K562 (cell line): ENCODE results near the gene EEA1. TPM values are rescaled to one million over a fixed set of nuclear protein-coding genes. Genes with fewer than 3 reads are reported as not detected.

ENCODE experiments used
- ATAC-seq: fragments of 200-7000 bp; cut with Tn5 transposase; 3 replicates; pipeline ENCODE4 v1.9.1; 2020; ENCODE audit warnings: moderate library complexity
- BruUV-seq: library from RNA; stranded (reverse); fragments of 400-500 nt; replicated peaks from 2 replicates; lab custom pipeline; 2021; lab: Mats Ljungman, UMichigan
- CTCF ChIA-PET: fragments of 300-600 bp; formaldehyde crosslinking; extraction: SDS; loops from one replicate; lab custom pipeline; 2021; ENCODE audit warnings: low intra/inter-chr PET ratio; lab: Yijun Ruan, JAX
- POLR2A ChIA-PET: fragments of 300-600, 350-650 bp; sonication (Branson Sonifier 250); formaldehyde crosslinking; extraction: SDS; loops from one replicate; lab custom pipeline; 2021; ENCODE audit warnings: antibody characterized with exemption, inconsistent platforms; lab: Yijun Ruan, JAX
- DNase-seq, 4 experiments: peaks; one replicate each; pipeline versions ENCODE4 v3.0.0 to v3.0.0-alpha.2; 2011 to 2018; ENCODE audit warnings: low spot score in 3 of 4, mixed read lengths in 3 of 4; ENCODE audit errors: extremely low read depth in 1 of 4
- FAIRE-seq: peaks from 2 replicates; lab custom pipeline; 2011; peaks lifted over from hg19 to GRCh38; lab: Jason Lieb, UNC
- H2AFZ ChIP-seq: 2 replicates; pipeline ENCODE4 v1.6.0; 2011; ENCODE audit warnings: low read depth, low read length, control low read depth, inconsistent platforms
- H3K27ac ChIP-seq: fragments of 200-600 bp; 3 replicates; pipeline ENCODE4 v1.8.0; 2011; ENCODE audit warnings: low read depth, mild to moderate bottlenecking, control low read depth, inconsistent platforms, low read length, moderate library complexity, mixed read lengths; ENCODE audit errors: extremely low read depth
- H3K27me3 ChIP-seq, 2 experiments: fragments of 300-600 bp in 1 of 2; 2 replicates in 1 of 2; 3 replicates in 1 of 2; pipeline versions ENCODE4 v1.6.0 to v1.8.0; 2011; ENCODE audit warnings: inconsistent platforms in 2 of 2, low read length in 2 of 2, mild to moderate bottlenecking in 1 of 2, mixed read lengths in 1 of 2, moderate library complexity in 1 of 2; ENCODE audit not compliant: control insufficient read depth in 2 of 2, insufficient read depth in 2 of 2
- H3K36me3 ChIP-seq: fragments of 300-600 bp; 3 replicates; pipeline ENCODE4 v1.8.0; 2011; ENCODE audit warnings: mild to moderate bottlenecking, low read length, inconsistent platforms; ENCODE audit not compliant: control insufficient read depth, insufficient read depth
- H3K4me1 ChIP-seq, 2 experiments: fragments of 200-600 bp in 1 of 2; replicated peaks in 1 of 2; 2 replicates in 1 of 2; 3 replicates in 1 of 2; pipeline versions ENCODE4 v1.5.1 to v1.8.0; 2011; ENCODE audit warnings: inconsistent platforms in 2 of 2, low read length in 2 of 2, mild to moderate bottlenecking in 1 of 2, mixed read lengths in 1 of 2, moderate library complexity in 1 of 2; ENCODE audit not compliant: control insufficient read depth in 2 of 2, insufficient read depth in 2 of 2
- H3K4me2 ChIP-seq: 2 replicates; pipeline ENCODE4 v1.6.1; 2011; ENCODE audit warnings: low read length, control low read depth, inconsistent platforms, mixed read lengths; ENCODE audit not compliant: insufficient read depth
- H3K4me3 ChIP-seq: fragments of 200-600 bp; sonication (generic), shearing (Covaris generic); 2 replicates; pipeline ENCODE4 v1.5.1; 2016; ENCODE audit warnings: control low read depth, inconsistent platforms
- H3K79me2 ChIP-seq: fragments of 200-600 bp; 3 replicates; pipeline ENCODE4 v1.8.0; 2011; ENCODE audit warnings: low read length, inconsistent platforms; ENCODE audit not compliant: control insufficient read depth, insufficient read depth
- H3K9ac ChIP-seq, 2 experiments: 2 replicates each; pipeline versions ENCODE4 v1.6.0 to v1.6.1; 2011; ENCODE audit warnings: low read depth in 2 of 2, low read length in 2 of 2, control low read depth in 1 of 2, inconsistent platforms in 1 of 2, mild to moderate bottlenecking in 1 of 2, mixed read lengths in 1 of 2; ENCODE audit not compliant: insufficient read depth in 1 of 2
- H3K9me1 ChIP-seq: one replicate; pipeline ENCODE4 v1.6.0; 2011; ENCODE audit warnings: inconsistent platforms, mild to moderate bottlenecking, low read length, moderate library complexity; ENCODE audit not compliant: control insufficient read depth, insufficient read depth
- H3K9me3 ChIP-seq: replicated peaks from 2 replicates; pipeline ENCODE4 v1.5.1; 2011; ENCODE audit warnings: low read depth, low read length, inconsistent platforms; ENCODE audit not compliant: control insufficient read depth, insufficient read depth
- H4K20me1 ChIP-seq: replicated peaks from 2 replicates; pipeline ENCODE4 v1.6.1; 2011; ENCODE audit warnings: low read length, inconsistent platforms, mixed read lengths; ENCODE audit not compliant: control insufficient read depth, insufficient read depth
- ATF4 ChIP-seq: fragments of 450-650 bp; formaldehyde crosslinking; IDR thresholded peaks from 2 replicates; pipeline ENCODE4 v1.4.0; 2022; ENCODE audit warnings: mild to moderate bottlenecking, moderate library complexity
- BCOR ChIP-seq: fragments of 450-650 bp; IDR thresholded peaks from 2 replicates; pipeline ENCODE4 v1.6.1; 2016
- BHLHE40 ChIP-seq: IDR thresholded peaks from 2 replicates; pipeline ENCODE4 v1.6.1; 2011; ENCODE audit warnings: low read length, improper control_type of control experiment
- CTCF ChIP-seq, 3 experiments: IDR thresholded peaks in 2 of 3; conservative IDR thresholded peaks in 1 of 3; 2 replicates each; pipeline ENCODE4 v1.5.1; 2011 to 2012; ENCODE audit warnings: low read length in 3 of 3, mild to moderate bottlenecking in 3 of 3, control low read depth in 2 of 3, improper control_type of control experiment in 1 of 3, inconsistent platforms in 1 of 3, low read depth in 1 of 3, mixed read lengths in 1 of 3, moderate library complexity in 1 of 3; ENCODE audit not compliant: insufficient read depth in 2 of 3
- HIVEP1 ChIP-seq: fragments of 250-450 bp; sonication (Bioruptor Pico); IDR thresholded peaks from 2 replicates; pipeline ENCODE4 v1.4.0; 2020; ENCODE audit warnings: mild to moderate bottlenecking
- MEF2A ChIP-seq: IDR thresholded peaks from 2 replicates; pipeline ENCODE4 v1.6.1; 2011; ENCODE audit warnings: low read depth, mild to moderate bottlenecking, low read length, moderate library complexity; ENCODE audit not compliant: control insufficient read depth
- NBN ChIP-seq: fragments of 450-650 bp; IDR thresholded peaks from 2 replicates; pipeline ENCODE4 v1.6.1; 2016; ENCODE audit warnings: low read depth, mild to moderate bottlenecking
- TCF3 ChIP-seq: sonication (generic); formaldehyde crosslinking; IDR thresholded peaks from 2 replicates; pipeline ENCODE4 v1.4.0; 2020; ENCODE audit warnings: mild to moderate bottlenecking, missing genetic modification reagents
- XRCC3 ChIP-seq: fragments of 450-650 bp; IDR thresholded peaks from 2 replicates; pipeline ENCODE4 v1.6.1; 2017; ENCODE audit warnings: mild to moderate bottlenecking, moderate library complexity
- ZNF133 ChIP-seq: fragments of 250-450 bp; sonication (Bioruptor Pico); IDR thresholded peaks from 2 replicates; pipeline ENCODE4 v1.4.0; 2020; ENCODE audit warnings: mild to moderate bottlenecking
- ZNF384 ChIP-seq: IDR thresholded peaks from 2 replicates; pipeline ENCODE4 v1.6.1; 2012; ENCODE audit warnings: low read depth, low read length, improper control_type of control experiment
- WGBS: fragments of 100-300 bp; shearing (Covaris generic); methylation state at CpG from one replicate; pipeline ENCODE4 v1.1.6; 2016; ENCODE audit warnings: low coverage, mixed read lengths; ENCODE audit not compliant: insufficient coverage; ENCODE audit errors: missing lambda C conversion rate; 5-methylcytosine and 5-hydroxymethylcytosine counted together
- in situ Hi-C: fragments of 300-500 bp; cut with MboI; formaldehyde crosslinking; loops from 4 replicates; pipeline ENCODE4 v1.15.0; 2018; ENCODE audit warnings: inconsistent platforms, mixed read lengths
- intact Hi-C: fragments of 100-400 bp; cut with micrococcal nuclease; formaldehyde crosslinking; loops from 2 replicates; pipeline ENCODE4 v1.14.2; 2022
- polyA plus RNA-seq, 8 experiments: library from polyadenylated mRNA; depleted of rRNA in 4 of 8; stranded (reverse) in 5 of 8; unstranded in 3 of 8; fragments of >200 nt; fragmentation: Nextera tagmentation in 2 of 8; fragmentation: Illumina TruSeq in 1 of 8; extraction: Ambion mirVana in 2 of 8; extraction: Trizol in 1 of 8; gene quantifications; 2 replicates each; pipeline versions ENCODE4 v1.2.1 to v1.2.3, GENCODE V29; 2011 to 2014; ENCODE audit warnings: inconsistent platforms in 1 of 8, missing spikeins in 1 of 8
- total RNA-seq, 7 experiments: library from RNA; depleted of rRNA in 6 of 7; stranded (reverse); fragments of >200 nt in 6 of 7; fragmentation: Illumina TruSeq in 2 of 7; extraction: Trizol in 2 of 7; gene quantifications; 2 replicates each; pipeline versions ENCODE4 v1.2.1 to v1.2.3, GENCODE V29; 2011 to 2021; ENCODE audit warnings: low replicate concordance in 1 of 7

Gene EEA1
- total and polyA plus RNA-seq, 9 of the 15 experiments (the other 6 are each of a cell fraction or from before 2014, with no cell fraction given): 3.5 to 17.1 (median 7.5) TPM

- H2AFZ ChIP-seq: no peak overlapping the region
- no peaks in the 10 kb centered on the region for H3K9me3 ChIP-seq
- in situ Hi-C loops (no loop called here), intact Hi-C loops (loop anchor here (5.0 to 10.0 kb wide), 4 partner anchors 85 to 388 kb away; no protein-coding TSS in a partner anchor)
- no peak overlapping the region for H3K4me3 ChIP-seq
- H3K4me1 ChIP-seq: peaks cover 8 to 15% of the 10 kb centered on the region in 2 experiments; a peak in 3 of 5 replicates
- DNase-seq: no peak
- 0 out of 2 replicates have a peak, but pooled peaks cover 4% of the 10 kb centered on the region for H4K20me1 ChIP-seq
- H3K79me2 ChIP-seq: peaks cover 58% of the 10 kb centered on the region
- no peak for FAIRE-seq
- BruUV-seq: no TSS peak
- ChIA-PET CTCF (no interaction called here), POLR2A (interaction anchor here (0.7 to 1.6 kb wide), 5 partner anchors 8 to 643 kb away, joined by 3 to 4 read pairs (median 3); no protein-coding TSS in a partner anchor)
- peak overlapping the region in 1 of 2 experiments; percentile 81; a peak in 1 of 4 replicates for H3K9ac ChIP-seq
- no peak for ATAC-seq
- no peaks in the 10 kb centered on the region for H3K9me1 ChIP-seq
- H3K27ac ChIP-seq: no peak overlapping the region
- H3K36me3 ChIP-seq: peaks cover 4% of the 10 kb centered on the region; the same call in 1 of the 3 replicates
- H3K4me2 ChIP-seq: peak overlapping the region; percentile 82; the same call in 1 of the 2 replicates
- no peaks in the 10 kb centered on the region for H3K27me3 ChIP-seq
- 45% methylated on average over 4 of the region's 4 CpGs for WGBS
- no peak for TF ChIP-seq NBN
- no peak for TF ChIP-seq TCF3 (CRISPR knock-in tag)
- TF ChIP-seq ATF4 (CRISPR knock-in tag): no peak
- TF ChIP-seq CTCF (IDR thresholded peaks at IDR 0.05 in 2 of 3, conservative IDR thresholded peaks at IDR 0.05 in 1 of 3; ENCODE audit: insufficient read depth in 2 of 3, low read depth in 1 of 3, low read length in 3 of 3): peak in 1 of 3 experiments; percentile 37; a peak in 1 of 6 replicates
- peak; percentile 77; the same call in 1 of the 2 replicates for TF ChIP-seq MEF2A
- no peak for TF ChIP-seq ZNF133 (CRISPR knock-in tag)
- no peak for TF ChIP-seq BHLHE40
- no peak for TF ChIP-seq BCOR
- no peak for TF ChIP-seq XRCC3
- no peak for TF ChIP-seq ZNF384
- no peak for TF ChIP-seq HIVEP1 (CRISPR knock-in tag)
These were observed 2.0 kb downstream of the EEA1 start for GRCh38 chr12:92927055-92927435.
